ENCODE results near the gene CLMN.

The CLMN gene

GRCh38 chr14:95222870-95223398 lies 96.8 kb downstream of the CLMN start:
- Histone ChIP-seq H3K9me3 (ENCODE audit: severe bottlenecking) (no peaks in the 10 kb centered on the region), H3K4me3 (ENCODE audit: low read depth, low read length) (no peak overlapping the region), H3K27me3 (ENCODE audit: insufficient read depth, low read depth, severe bottlenecking) (no peaks in the 10 kb centered on the region), H3K36me3 (peaks cover 9% of the 10 kb centered on the region), H3K27ac (no peak overlapping the region)
- no peak for DNase-seq
- no peak for TF ChIP-seq CTCF (IDR thresholded peaks at IDR 0.05; ENCODE audit: low read depth, low read length)

DNA sequence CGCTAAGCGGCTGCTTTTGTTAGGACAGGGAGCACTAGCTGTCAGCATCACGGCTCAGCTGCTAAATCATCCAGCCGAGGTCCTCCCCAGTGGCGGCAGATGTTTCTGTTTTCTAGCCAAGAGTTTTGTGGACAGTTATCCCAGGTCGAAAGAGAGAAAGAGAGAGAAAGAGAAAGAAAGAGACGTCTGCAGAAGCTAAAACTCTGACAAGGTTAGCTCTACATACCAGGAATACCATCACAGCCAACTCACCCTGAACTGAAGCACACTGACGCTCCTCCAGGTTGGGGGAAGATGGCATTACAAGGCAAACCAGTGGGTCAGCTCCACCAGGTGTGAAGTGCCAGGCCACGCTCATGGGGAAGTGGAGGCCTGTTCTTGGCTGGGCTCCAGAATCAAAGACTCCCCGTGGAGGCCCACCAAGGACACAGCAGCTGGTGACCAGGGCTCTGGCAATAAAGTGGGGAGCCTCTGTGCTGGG lies 97.5 kb downstream of the CLMN start:
- H3K27me3 ChIP-seq (ENCODE audit: insufficient read depth, low read depth, severe bottlenecking), result no peaks in the 10 kb centered on the region
- H3K9me3 ChIP-seq (ENCODE audit: severe bottlenecking), result no peaks in the 10 kb centered on the region
- no peak overlapping the region for H3K27ac ChIP-seq
- TF ChIP-seq CTCF (IDR thresholded peaks at IDR 0.05; ENCODE audit: low read depth, low read length), result no peak
- peaks cover 9% of the 10 kb centered on the region for H3K36me3 ChIP-seq
- H3K4me3 ChIP-seq (ENCODE audit: low read depth, low read length), result no peak overlapping the region
- no peak for DNase-seq

GRCh38 chr14:95221531-95221930 lies 98.2 kb downstream of the CLMN start:
- Histone ChIP-seq H3K36me3 (peaks cover 9% of the 10 kb centered on the region), H3K27me3 (ENCODE audit: insufficient read depth, low read depth, severe bottlenecking) (no peaks in the 10 kb centered on the region), H3K27ac (no peak overlapping the region), H3K9me3 (ENCODE audit: severe bottlenecking) (no peaks in the 10 kb centered on the region), H3K4me3 (ENCODE audit: low read depth, low read length) (no peak overlapping the region)
- DNase-seq, result no peak
- TF ChIP-seq CTCF (IDR thresholded peaks at IDR 0.05; ENCODE audit: low read depth, low read length), result no peak

- no peak for DNase-seq
- Histone ChIP-seq H3K27me3 (ENCODE audit: insufficient read depth, low read depth, severe bottlenecking) (no peaks in the 10 kb centered on the region), H3K36me3 (peaks cover 9% of the 10 kb centered on the region), H3K27ac (no peak overlapping the region), H3K9me3 (ENCODE audit: severe bottlenecking) (no peaks in the 10 kb centered on the region), H3K4me3 (ENCODE audit: low read depth, low read length) (no peak overlapping the region)
- no peak for TF ChIP-seq CTCF (IDR thresholded peaks at IDR 0.05; ENCODE audit: low read depth, low read length)
Observed at GRCh38 chr14:95220663-95221231, 99.0 kb downstream of the CLMN start.

- peaks cover 9% of the 10 kb centered on the region for H3K36me3 ChIP-seq
- no peak for TF ChIP-seq CTCF (IDR thresholded peaks at IDR 0.05; ENCODE audit: low read depth, low read length)
- H3K27me3 ChIP-seq (ENCODE audit: insufficient read depth, low read depth, severe bottlenecking), result no peaks in the 10 kb centered on the region
- H3K9me3 ChIP-seq (ENCODE audit: severe bottlenecking), result no peaks in the 10 kb centered on the region
- no peak overlapping the region for H3K4me3 ChIP-seq (ENCODE audit: low read depth, low read length)
- H3K27ac ChIP-seq, result no peak overlapping the region
- DNase-seq, result peak; percentile 43
Observed at GRCh38 chr14:95218472-95219193, 101.1 kb downstream of the CLMN start.

Data from WERI-Rb-1 (cell line).